BJ (cell line): ENCODE results near the gene TOX2. TPM values are rescaled to one million over a fixed set of nuclear protein-coding genes. Genes with fewer than 3 reads are reported as not detected.

ENCODE experiments used
- CTCF ChIA-PET: fragments of 350-600 bp; formaldehyde crosslinking; extraction: SDS; loops from one replicate; lab custom pipeline; 2021; ENCODE audit warnings: antibody characterized with exemption, inconsistent platforms; lab: Yijun Ruan, JAX
- POLR2A ChIA-PET: fragments of 300-600 bp; sonication (Branson Sonifier 250); formaldehyde crosslinking; extraction: SDS; loops from one replicate; lab custom pipeline; 2021; ENCODE audit warnings: antibody characterized with exemption; lab: Charles Lee
- DNase-seq: peaks from one replicate; pipeline ENCODE4 v3.0.0-alpha.2; 2011; ENCODE audit warnings: low read depth
- H3K27me3 ChIP-seq: 2 replicates; pipeline ENCODE4 v1.6.0; 2011; ENCODE audit warnings: low read length; ENCODE audit not compliant: control insufficient read depth, insufficient read depth
- H3K36me3 ChIP-seq: 2 replicates; pipeline ENCODE4 v1.5.1; 2011; ENCODE audit warnings: low read length; ENCODE audit not compliant: control insufficient read depth, insufficient read depth
- H3K4me3 ChIP-seq: 2 replicates; pipeline ENCODE4 v1.5.1; 2011; ENCODE audit warnings: low read depth, mild to moderate bottlenecking, control low read depth, low read length
- CTCF ChIP-seq: IDR thresholded peaks from 2 replicates; pipeline ENCODE4 v1.5.1; 2011; ENCODE audit warnings: low read depth, mild to moderate bottlenecking, control low read depth, inconsistent platforms, low read length, moderate library complexity; ENCODE audit not compliant: insufficient read depth
- polyA plus RNA-seq: library from polyadenylated mRNA; depleted of rRNA; stranded (reverse); fragments of >200 nt; gene quantifications from 2 replicates; pipeline ENCODE4 v1.2.3, GENCODE V29; 2011

TOX2 gene
- polyA plus RNA-seq, 1 experiment, result 7.6 TPM

- CTCF ChIA-PET, result interaction anchor here (0.8 kb wide), 1 partner anchor 11 kb away, joined by 3 read pairs; no protein-coding TSS in a partner anchor
- no peak for TF ChIP-seq CTCF
- Histone ChIP-seq H3K4me3 (no peak overlapping the region), H3K36me3 (0 out of 2 replicates have a peak, but pooled peaks cover 1% of the 10 kb centered on the region), H3K27me3 (no peaks in the 10 kb centered on the region)
- DNase-seq, result no peak
- POLR2A ChIA-PET, result no interaction called here
These were observed 68.2 kb downstream of the TOX2 start for GRCh38 chr20:43982886-43983285.

GRCh38 chr20:43983359-43983758 is 68.7 kb downstream of the TOX2 start:
- no peak overlapping the region for H3K4me3 ChIP-seq
- POLR2A ChIA-PET, result no interaction called here
- 0 out of 2 replicates have a peak, but pooled peaks cover 1% of the 10 kb centered on the region for H3K36me3 ChIP-seq
- no peaks in the 10 kb centered on the region for H3K27me3 ChIP-seq
- no peak for DNase-seq
- peak; percentile 35 for TF ChIP-seq CTCF
- CTCF ChIA-PET, result interaction anchor here (0.8 kb wide), 1 partner anchor 10 kb away, joined by 3 read pairs; no protein-coding TSS in a partner anchor

- TF ChIP-seq CTCF, result no peak
- ChIA-PET POLR2A (no interaction called here), CTCF (interaction anchor here (0.8 to 1.1 kb wide), 2 partner anchors 10 kb away, joined by 3 read pairs; no protein-coding TSS in a partner anchor)
- DNase-seq, result no peak
- H3K36me3 ChIP-seq, result 0 out of 2 replicates have a peak, but pooled peaks cover 1% of the 10 kb centered on the region
- no peaks in the 10 kb centered on the region for H3K27me3 ChIP-seq
- H3K4me3 ChIP-seq, result no peak overlapping the region
These were observed 69.3 kb downstream of the TOX2 start for GRCh38 chr20:43983904-43984361.

GRCh38 chr20:43984587-43984986 is 69.9 kb downstream of the TOX2 start:
- ChIA-PET POLR2A (no interaction called here), CTCF (interaction anchor here (0.6 to 1.1 kb wide), 2 partner anchors 11 to 28 kb away, joined by 3 read pairs; no protein-coding TSS in a partner anchor)
- Histone ChIP-seq H3K36me3 (0 out of 2 replicates have a peak, but pooled peaks cover 1% of the 10 kb centered on the region), H3K4me3 (no peak overlapping the region), H3K27me3 (no peaks in the 10 kb centered on the region)
- TF ChIP-seq CTCF, result no peak
- DNase-seq, result no peak

GRCh38 chr20:43985121-43985520 is 70.5 kb downstream of the TOX2 start:
- H3K4me3 ChIP-seq, result no peak overlapping the region
- POLR2A ChIA-PET, result no interaction called here
- no peaks in the 10 kb centered on the region for H3K27me3 ChIP-seq
- no peak for TF ChIP-seq CTCF
- CTCF ChIA-PET, result interaction anchor here (0.6 kb wide), 1 partner anchor 28 kb away, joined by 3 read pairs; no protein-coding TSS in a partner anchor
- 0 out of 2 replicates have a peak, but pooled peaks cover 1% of the 10 kb centered on the region for H3K36me3 ChIP-seq
- no peak for DNase-seq
